Fibroblast of skin of abdomen (primary cell): ENCODE measurements around the gene FOXO1.

ENCODE experiments used
- DNase-seq: peaks from one replicate; pipeline ENCODE4 v3.0.0-alpha.2; 2013

The FOXO1 gene

DNA sequence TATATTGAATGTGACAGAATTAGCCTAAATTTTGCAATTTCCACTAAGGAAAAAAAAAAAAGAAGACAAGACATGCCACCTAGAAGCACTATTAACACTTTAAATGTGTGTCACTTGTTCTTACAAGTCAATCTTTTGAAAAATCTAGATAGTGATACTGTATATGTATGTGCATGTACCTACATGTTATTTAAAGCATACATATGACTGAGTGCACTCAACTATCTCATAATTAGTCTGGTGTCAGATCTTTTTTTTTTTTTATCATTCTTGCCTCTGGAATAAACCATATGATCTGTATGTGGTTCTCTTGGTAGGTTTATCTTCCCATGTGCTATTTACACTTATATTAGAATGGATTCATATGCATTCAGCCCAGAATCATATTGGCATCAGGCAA is 62.3 kb downstream of the FOXO1 start:
- no peak for DNase-seq

DNA sequence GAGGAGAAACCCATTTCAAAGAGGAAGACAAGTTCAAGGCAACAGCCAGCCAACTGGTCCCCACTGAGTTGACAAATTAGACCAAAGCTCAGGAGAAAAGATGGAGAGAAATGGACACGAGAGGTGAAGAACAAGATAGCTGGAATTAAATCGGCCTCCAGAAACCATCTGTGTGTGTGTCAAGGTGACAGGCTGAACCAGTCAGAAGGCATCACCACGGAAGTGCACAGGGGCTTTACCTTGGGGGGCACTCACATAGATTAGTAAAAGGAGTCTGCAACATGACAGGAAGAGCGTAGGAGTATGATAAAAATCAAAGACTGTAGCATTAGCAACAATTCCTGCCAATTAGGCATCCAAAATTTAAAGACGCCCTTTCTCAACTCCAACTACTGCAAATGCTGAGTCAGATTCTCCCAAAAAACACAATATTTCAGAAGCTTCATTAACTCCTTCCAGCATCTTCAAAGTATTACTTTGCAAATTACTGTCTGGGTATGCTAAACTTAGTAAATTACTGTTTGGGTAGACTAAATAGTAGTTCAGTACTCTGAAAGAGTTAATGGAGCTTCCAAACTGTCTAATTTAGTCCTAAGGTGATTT is 66.2 kb downstream of the FOXO1 start:
- DNase-seq, result no peak

DNA sequence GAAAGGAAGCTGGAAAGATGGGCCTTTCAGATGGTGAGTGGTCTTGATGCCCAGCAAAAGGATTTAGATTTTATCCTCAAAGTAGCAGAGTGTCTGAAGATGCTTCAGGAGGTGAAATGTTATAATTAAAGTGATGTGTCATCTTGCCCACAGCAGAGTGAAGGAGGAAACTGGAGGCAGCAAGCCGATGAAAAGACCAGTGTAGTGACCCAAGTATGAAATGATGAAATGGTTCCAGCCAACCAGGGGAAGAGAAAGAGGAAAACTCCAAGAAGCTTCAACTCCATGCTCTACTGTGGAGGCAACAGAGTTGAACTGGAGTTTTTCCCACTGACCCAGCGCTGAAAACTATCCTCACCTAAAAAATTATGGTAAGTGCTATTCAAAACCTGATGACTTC is 66.7 kb downstream of the FOXO1 start:
- no peak for DNase-seq

DNA sequence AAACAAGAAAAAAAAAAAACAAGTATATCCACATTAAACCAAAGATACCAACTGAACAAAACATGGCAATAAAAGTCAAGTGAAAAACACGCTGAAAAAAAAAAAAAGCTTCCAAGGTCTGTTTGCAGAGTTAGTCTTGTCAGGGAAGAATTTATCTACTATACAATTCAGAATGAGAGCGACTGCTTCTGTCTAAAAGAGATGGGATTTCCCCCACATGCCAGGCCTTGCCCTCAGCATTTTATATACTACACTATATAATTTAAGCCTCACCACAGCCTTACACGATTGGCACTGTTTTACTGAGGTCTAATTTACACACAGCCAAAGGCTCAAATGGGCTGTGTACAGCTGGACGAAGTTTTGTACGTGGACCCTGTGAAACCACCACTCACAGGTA is 67.3 kb downstream of the FOXO1 start:
- DNase-seq, result no peak

DNA sequence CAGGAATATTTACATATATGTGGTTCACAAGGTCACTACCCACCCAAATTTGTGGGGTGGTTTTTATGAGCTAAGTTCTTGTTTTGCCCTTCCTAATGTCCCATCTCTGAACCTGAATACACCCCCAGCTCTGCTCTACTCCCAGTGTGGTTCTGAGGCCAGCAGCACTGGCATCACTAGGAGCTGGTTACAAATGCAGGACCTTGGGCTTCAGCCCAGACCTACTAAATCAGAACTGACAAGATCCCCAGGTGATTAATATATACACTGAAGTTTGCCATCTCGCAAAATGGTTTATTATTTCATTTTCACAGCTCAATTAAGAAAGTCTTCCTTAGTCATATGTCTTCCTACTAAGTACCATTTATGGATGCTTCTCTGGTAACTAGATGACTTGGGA is 67.9 kb downstream of the FOXO1 start:
- DNase-seq, result no peak

DNA sequence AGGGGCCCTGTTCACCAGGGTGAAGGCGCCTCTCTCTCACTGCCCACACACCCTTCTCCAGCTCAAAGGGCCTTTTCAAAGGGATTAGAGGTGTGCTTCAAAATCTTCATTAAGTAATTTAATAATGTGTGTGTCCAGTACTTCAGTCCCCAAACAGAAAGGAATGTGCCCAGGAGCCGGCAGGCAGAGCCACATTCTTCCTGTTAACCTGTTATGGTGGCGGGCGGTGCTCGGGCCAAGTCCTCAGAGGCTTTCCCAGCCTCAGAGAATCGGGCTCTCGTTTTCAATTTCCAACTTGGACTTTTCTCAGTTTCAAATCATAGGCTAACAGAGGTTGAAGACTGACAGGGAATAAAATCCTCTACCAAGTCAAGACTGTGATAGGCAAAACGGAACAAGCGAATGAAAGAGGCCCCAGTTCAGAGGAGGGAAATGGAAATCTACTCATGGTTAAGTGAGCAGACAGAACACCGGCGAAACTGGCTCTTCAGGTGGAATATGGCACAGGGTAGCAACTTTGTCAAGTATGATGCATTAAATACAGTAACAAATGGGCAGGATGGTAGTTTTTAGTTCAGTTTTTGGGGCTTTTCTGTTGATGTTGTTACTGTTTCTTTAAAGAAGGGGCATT is 68.6 kb downstream of the FOXO1 start:
- DNase-seq, result no peak

DNA sequence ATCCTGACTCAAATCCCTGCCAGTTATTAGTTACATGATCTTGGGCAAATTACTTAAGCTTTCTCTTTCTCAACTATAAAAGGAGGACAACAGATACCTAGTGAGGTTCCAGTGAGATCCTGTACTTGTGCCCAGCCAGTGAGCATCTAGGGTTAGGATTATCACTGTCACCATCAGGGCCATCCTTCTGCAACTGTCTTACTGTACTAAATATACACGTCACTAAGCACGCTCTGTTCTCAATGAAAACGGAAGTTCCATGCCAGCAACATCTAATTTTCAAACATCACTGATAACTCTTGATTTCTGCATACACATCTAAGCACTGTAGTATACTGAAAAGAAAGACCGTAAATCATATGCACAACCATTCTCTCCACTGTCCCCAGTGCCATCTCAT is 70.0 kb downstream of the FOXO1 start:
- no peak for DNase-seq

DNA sequence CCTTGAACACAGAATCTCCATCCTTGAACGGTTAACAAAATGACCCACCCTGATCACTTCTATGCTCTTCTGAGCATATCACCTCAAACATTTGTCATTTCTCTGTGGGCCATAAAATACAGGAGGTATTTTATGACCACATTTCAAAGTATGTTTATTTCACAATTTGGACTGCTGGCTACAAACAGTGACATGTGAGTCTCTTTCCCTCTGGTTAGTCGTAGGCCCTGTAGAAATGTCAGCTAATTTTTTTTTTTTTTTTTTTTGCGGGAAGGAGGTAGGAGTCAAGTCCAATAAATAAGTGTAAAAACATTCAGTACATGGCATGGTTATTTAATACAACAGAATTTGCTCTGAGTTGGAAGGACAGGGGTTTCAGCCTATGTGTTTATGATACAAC is 70.7 kb downstream of the FOXO1 start:
- DNase-seq, result peak; percentile 4

DNA sequence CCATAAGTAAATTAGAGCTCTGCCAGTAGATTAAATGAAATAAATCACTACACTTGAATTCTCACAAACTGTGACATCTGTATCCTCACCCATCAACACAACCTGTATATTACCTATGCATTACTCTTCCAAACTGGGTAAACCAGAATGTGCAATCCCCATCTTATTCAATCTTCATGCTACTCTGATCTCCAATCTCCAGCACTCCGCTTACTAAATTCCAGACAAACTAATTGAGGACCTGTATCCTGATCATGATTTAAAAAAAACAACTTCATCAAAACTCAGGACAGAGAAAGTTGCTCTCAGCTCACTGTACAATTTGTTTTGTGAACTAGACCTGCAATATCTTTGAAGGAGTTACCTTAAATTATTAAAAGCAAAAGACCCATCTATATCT is 74.4 kb downstream of the FOXO1 start:
- DNase-seq, result no peak

DNA sequence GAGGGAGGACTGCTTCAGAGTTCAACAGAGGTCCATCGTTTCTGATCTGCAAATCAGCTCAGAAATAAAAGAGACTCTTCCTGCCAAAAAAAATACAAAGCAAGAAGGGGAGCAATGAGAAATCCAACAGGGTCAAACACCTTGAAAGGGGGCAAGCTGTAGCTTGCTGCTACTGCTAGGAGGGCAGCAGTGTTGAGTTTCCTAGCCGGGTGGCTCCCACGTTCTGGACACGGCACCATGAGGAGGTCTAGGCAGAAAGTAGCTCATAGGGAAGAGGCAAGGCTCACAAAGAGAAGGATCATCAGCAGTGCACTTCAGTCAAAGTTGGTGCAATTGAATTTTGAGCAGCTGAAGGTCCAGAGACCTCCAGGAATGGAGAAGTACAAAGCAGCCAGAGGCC is 75.3 kb downstream of the FOXO1 start:
- DNase-seq, result no peak

DNA sequence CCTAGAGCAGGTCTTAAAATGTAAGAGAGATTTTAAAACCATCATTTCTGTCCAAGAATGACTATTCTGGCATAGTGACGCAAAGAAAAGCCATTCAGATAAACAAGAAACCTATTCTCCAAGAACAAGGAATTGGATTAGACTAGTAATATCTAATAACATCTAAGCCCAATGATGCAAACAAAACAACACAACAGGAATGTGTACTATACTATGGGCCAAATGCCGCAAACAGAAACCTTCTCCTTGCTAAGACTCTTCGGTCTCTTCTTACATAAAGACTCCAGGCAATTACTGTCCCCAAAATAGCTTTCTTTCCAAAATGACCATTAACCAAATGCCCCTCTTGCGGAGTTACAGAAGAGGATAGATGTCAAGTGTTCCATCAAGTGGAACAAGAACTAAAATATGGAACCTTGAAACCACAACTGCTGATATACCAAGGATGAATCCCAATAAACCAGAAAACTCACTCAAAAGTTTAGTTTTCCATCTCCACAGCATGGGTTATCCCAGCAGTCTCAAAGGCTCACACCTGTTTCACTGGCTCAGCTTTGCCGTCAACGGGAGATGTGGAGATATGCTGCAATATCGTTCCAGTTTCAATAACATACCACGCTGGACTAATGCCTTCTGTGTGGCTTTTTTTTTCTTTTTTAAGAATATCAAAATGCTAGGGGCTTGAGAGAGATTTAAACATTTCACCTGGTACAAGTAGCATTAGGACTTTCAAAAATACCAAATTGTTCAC is 76.2 kb downstream of the FOXO1 start:
- DNase-seq, result no peak

DNA sequence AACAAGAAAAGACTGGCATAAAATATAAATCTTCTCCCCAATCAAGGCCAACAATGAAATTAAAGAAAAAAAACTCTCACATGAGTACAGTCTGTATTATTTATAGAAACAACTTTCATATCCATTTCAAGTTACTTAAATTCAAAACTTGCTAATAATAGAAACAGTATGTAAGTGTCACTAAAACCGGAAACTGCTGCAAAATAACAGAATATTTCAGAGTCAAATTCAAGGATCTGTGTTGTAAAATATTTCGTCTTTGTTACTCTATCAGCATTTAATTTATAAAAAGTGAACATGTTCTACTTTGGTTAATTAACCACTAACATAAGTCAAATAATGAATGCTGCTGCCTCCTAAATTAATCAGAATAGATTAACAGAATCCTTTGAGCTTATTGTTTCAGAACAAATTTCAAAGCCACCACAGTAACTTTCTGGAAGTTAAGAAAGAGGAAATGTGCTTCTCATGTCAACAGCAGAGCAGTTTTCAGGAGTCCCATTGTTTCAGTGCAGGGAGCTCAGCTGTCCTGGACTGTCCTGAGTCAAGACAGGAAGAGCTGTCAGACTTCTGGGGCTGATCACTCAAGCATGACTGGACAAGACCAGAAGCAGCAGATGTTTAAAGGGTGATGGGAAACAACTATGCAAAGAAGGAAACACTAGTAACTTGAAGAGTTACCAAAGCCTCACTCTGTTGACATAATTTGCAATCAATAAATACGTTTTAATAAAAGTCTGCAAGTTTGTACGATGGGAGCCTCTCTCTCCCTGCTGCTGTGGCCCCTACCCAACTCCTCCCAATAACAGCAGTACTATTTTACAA is 76.9 kb downstream of the FOXO1 start:
- peak; percentile 64 for DNase-seq

DNA sequence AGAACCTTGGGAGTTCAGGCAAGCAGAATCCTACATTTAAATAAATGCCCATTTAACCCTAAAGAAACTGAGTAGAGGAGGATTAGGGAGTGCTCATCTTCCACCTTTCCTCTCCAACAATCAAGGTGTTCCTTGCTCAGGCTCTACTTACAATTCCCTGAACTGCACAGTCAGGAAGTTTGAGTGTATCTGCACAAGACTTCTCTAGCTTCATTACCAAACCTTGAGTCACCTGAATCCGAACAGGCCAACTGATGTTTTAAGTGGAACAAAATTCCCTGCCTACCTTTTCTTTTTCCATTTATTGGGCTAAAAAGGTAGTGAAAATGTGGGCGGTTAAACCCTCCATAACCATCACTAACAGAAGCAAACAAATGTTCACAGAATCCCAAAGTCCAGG is 78.3 kb downstream of the FOXO1 start:
- DNase-seq, result no peak

DNA sequence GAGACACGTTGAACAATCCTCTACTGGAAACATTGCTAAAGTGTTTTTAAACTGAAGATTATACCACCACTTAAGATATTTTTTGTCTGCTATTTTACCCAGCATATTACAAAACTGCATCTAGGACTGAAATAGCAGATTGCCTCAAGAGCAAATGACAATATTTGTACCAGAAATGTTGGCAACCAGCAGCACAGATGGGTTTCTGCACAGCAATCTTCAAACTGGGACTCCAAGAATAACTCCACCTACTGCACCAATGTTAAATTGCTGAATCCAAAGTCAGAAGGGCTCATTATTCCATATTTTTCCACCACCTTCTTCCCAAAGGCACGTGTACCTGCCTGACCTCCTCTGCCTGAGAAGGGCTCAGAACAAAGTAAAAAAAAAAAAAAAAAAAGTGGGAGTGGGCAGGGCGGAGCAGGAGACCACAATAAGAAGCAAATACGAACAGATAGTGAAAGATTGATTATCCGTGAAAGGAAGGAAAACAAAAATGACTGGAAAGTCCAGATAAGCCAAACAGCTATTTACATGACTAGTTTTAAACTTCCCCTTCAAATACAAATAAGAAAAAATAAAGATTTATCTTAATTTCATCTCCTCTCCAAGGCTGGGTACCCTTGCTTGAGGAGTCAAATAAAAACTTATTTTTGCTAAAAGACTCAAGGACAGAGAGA is 79.4 kb downstream of the FOXO1 start:
- no peak for DNase-seq

DNA sequence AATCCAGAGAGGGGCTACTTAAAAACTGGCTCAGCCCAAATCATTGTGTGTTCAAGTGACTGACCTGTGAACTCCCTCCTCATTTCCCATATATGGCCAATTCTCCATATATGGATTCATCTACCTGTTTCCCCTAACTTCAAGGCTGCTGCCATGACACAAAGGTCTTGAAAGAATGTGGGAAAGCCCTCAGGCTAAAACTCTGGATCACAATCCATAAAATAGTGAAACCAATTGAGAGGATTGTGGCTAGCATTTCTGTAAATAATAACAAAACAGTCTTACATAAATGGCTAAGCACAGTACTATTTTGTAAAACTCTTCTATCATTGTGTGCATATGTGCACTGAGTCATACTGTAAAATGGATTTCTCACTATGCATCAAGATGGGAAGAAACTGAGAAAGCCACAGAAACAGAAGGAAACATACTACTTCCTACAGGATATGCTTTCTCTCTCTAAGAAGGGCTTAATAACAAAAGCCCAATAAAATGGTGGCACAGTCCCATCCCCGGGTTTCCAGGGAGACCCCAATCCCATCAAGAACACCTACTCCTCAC is 80.5 kb downstream of the FOXO1 start:
- peak; percentile 4 for DNase-seq

DNA sequence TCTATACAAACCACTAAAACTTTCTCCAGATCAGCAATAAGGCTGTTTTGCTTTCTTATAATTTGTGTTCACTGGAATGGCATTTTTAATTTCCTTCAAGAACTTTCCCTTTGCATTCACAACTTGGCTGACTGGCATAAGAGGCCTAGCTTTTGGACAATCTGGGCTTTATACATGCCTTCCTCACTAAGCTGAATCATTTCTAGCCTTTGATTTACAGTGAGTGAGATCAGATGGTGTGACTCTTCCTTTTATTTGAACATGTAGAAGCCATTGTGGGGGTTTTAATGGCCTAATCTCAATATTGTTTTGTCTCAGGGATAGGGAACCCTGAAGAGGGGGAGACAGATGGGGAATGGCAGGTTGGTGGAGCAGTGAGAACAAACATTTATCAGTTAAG is 82.7 kb downstream of the FOXO1 start:
- no peak for DNase-seq

DNA sequence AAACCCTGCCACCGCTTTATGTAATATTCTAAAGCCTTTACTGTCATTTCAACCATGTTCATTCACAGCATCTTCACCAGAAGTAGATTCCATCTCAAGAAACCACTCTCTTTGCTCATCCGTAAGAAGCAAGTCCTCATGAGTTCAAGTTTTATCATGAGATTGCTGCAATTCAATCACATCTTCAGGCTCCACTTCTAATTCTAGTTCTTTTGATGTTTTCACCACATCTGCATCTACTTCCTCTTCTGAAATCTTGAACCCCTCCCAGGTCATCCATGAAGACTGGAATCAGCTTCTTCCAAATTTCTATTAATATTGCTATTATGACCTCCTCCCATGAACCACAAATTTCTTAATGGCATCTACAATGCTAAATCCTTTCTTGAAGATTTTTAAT is 83.9 kb downstream of the FOXO1 start:
- DNase-seq, result no peak

DNA sequence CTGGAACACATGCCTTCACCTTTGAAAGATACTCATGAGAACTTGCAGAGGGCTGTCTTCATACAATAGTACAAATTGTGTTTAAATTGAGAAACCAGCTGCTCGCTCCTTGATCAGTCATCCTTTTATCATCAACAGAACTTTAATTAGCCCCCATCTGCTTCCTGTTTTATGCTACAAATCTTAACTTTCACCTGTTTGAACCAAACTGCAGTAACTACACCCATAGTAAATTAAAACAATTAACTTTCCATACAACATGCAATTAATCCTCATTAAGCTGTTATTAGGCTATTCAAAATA is 85.2 kb downstream of the FOXO1 start:
- DNase-seq, result no peak

DNA sequence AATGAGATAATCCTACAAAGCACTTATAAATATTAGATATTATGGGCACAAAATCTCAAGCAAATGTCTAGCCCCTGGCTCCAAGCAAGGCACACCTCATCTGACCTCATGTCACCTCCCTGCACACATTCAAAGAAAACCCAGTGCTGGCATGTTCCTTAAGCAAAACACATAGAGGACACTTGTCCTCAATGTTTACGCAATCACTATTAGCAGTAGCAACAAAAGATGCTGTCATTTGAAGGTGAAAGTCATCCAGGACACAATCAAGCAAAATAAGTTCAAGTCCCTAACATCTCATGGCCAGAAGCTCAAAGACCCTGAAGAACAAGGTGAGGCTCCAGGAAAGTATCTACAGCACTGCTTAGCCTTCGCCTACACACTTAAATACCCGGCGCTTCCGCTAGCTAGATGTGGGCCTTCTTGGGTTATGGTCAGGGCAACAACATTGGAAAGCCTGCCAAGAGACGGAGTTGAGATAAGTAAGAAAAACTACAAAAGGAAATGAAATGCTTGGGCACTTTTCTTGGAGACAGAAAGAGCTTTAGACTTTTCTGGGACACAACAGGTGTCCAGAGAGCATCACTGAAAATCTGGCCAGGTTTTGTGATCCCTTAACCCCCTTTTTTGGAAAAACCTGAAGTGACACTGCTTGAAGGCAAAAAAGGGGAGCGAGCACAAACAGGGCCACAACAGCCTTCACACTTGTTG is 85.7 kb downstream of the FOXO1 start:
- no peak for DNase-seq

DNA sequence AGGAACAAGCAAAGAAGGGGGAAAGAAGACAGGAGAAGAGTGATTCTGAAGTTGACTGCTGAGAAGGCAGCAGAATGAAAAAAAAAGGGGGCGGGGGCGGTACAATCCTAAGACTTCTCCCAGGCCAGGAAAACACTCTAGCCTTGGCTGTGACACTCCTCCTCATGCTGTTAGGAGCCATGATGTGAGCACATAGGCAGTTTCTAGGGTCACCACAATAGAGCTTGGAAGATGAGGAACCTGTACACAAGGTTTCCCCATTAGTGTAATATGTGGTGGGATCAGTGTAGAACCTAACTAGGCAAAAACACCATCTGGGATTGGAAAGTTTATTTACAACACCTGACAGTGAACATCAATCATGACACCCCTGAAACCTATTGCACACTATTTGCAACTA is 86.9 kb downstream of the FOXO1 start:
- no peak for DNase-seq

DNA sequence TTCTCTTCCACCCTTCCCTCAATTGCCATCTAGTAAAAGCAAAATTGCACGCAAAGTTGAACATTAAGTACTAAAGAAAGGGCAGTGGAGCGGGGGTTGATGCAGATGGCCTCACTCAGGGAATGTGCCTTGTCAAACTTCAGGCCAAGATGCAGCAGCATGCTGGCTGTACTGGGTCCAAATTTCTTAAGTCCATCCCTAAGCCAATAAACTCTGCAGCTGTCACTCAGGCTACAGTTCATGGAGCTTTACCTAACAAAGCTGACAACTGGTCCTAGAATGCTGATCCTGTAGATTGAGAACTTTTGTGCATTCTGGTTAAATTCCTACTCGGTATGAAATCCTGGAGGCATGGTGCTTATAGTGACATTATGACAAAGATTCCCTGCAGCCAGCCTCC is 88.4 kb downstream of the FOXO1 start:
- DNase-seq, result no peak

DNA sequence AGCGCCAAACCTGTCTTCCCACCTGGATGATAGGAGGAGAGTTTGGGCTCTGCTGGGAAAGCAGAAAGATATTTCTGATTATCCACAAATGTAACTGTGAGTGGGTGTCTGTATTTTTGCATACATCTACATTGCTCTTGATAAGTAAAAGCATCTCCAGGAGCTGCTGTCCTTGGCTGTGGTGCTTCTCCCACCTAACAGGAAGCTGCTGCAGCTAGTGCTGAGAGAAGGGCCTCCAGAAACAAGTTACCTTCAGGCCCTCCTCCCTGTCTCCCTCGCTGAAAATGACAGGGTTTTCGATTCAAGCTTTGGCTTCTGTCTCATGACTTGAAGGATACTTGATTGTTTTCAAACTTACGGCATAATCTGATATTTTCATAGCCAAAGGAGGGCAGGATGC is 90.1 kb downstream of the FOXO1 start:
- DNase-seq, result no peak
